ENCODE results near the gene TLK2. TPM values are rescaled to one million over a fixed set of nuclear protein-coding genes. Genes with fewer than 3 reads are reported as not detected.
"Not testable (repeated sequence)": the region's sequence is repeated elsewhere in the genome, so short reads cannot be mapped to it uniquely, and the experiment has no call there.

Gene TLK2
- polyA plus RNA-seq, 1 of the 3 experiments (the other 2 are of a cell fraction): 51.9 TPM

DNA sequence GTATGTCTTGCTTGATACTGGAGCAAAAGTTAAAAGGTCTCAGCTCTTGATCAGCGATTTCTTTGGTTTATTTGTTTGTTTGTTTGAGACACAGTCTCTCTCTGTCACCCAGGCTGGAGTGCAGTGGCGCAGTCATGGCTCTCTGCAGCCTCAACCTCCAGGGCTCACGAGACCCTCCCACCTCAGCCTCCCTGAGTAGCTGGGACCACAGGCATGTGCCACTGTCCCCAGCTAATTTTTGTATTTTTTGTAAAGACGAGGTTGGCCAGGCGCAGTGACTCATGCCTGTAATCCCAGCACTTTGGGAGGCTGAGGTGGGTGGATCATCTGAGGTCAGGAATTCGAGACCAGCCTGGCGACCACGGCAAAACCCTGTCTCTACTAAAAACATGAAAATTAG, 20.2 kb downstream of the TLK2 start:
- Histone ChIP-seq H3K79me2 (ENCODE audit: insufficient read depth) (peaks cover 98% of the 10 kb centered on the region), H3F3A (replicated peaks; ENCODE audit: insufficient read depth) (peaks cover 22% of the 10 kb centered on the region), H4K20me1 (ENCODE audit: insufficient read depth) (peaks cover 89% of the 10 kb centered on the region), H3K36me3 (replicated peaks in 1 of 2; ENCODE audit: control insufficient read depth in 1 of 2, insufficient read depth in 2 of 2, low read length in 1 of 2) (peaks cover 0 to 26% of the 10 kb centered on the region in 2 experiments)
- H3K9me3 ChIP-seq; H3K4me2 ChIP-seq; POLR2A ChIA-PET; DNase-seq; H2AFZ ChIP-seq (ENCODE audit: low read depth); CTCF ChIA-PET; H3K27ac ChIP-seq (ENCODE audit: low read depth in 2 of 2, low read length in 1 of 2); H3K4me3 ChIP-seq (ENCODE audit: low read depth in 2 of 2, low read length in 1 of 2); H3K4me1 ChIP-seq (ENCODE audit: control insufficient read depth in 1 of 2, insufficient read depth in 2 of 2, low read depth in 1 of 2, low read length in 1 of 2); H3K9me2 ChIP-seq; H3K9ac ChIP-seq; H3K27me3 ChIP-seq (ENCODE audit: insufficient read depth): not testable (repeated sequence)
- 86% methylated on average over 8 of the region's 8 CpGs for WGBS (ENCODE audit: low lambda C conversion rate)

DNA sequence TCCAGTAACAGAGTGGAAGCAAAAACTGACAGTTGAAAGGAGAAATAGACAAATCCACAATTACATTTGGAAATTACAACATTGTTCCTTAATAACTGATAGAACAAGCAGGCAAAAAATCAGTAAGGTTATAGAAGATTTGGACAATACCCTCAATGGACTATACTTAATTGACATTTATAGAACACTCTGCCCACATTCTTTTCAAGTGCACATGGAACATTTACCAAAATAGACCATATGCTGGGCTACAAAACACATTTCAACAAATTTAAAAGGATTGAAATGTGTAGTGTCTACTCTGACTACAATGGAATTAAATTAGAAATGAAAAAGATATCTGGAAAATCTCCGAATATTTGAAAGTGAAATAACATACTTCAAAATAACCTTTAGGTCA, 21.8 kb downstream of the TLK2 start:
- peaks cover 22% of the 10 kb centered on the region for H3F3A ChIP-seq (replicated peaks; ENCODE audit: insufficient read depth)
- H3K9ac ChIP-seq; H3K9me3 ChIP-seq; H3K9me2 ChIP-seq; H3K4me3 ChIP-seq (ENCODE audit: low read depth in 2 of 2, low read length in 1 of 2); H3K4me1 ChIP-seq (ENCODE audit: control insufficient read depth in 1 of 2, insufficient read depth in 2 of 2, low read depth in 1 of 2, low read length in 1 of 2); POLR2A ChIA-PET; H2AFZ ChIP-seq (ENCODE audit: low read depth); H3K27me3 ChIP-seq (ENCODE audit: insufficient read depth); H3K4me2 ChIP-seq; H3K27ac ChIP-seq (ENCODE audit: low read depth in 2 of 2, low read length in 1 of 2); DNase-seq: not testable (repeated sequence)
- H3K36me3 ChIP-seq (replicated peaks in 1 of 2; ENCODE audit: control insufficient read depth in 1 of 2, insufficient read depth in 2 of 2, low read length in 1 of 2): peaks cover 0 to 21% of the 10 kb centered on the region in 2 experiments
- H4K20me1 ChIP-seq (ENCODE audit: insufficient read depth): peaks cover 90% of the 10 kb centered on the region
- peaks cover 98% of the 10 kb centered on the region for H3K79me2 ChIP-seq (ENCODE audit: insufficient read depth)
- WGBS (ENCODE audit: low lambda C conversion rate): 95% methylated on average over 1 of the region's 1 CpG
- CTCF ChIA-PET: interaction anchor here (0.5 kb wide), 1 partner anchor 17 kb away, joined by 3 read pairs; no protein-coding TSS in a partner anchor

DNA sequence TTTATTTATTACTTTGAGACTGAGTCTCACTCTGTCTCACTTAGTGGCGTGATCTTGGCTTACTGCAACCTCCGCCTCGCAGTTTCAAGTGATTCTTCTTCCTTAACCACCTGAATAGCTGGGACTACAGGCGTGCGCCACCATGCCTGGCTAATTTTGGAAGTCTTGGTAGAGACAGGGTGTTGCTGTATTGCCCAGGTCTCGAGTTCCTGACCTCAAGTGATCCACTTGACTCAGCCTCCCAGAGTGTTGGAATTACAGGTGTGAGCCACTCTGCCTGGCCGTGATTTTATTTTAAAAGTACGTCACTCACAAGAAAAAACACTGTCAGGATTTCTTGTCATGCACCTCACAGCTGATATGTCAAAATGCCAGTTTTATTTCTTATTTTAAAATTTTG, 26.2 kb downstream of the TLK2 start:
- H3K27me3 ChIP-seq (ENCODE audit: insufficient read depth); POLR2A ChIA-PET; H3K9me3 ChIP-seq; H3K4me3 ChIP-seq (ENCODE audit: low read depth in 2 of 2, low read length in 1 of 2); H2AFZ ChIP-seq (ENCODE audit: low read depth); CTCF ChIA-PET; DNase-seq; H3K9ac ChIP-seq; H3K9me2 ChIP-seq; H3K4me1 ChIP-seq (ENCODE audit: control insufficient read depth in 1 of 2, insufficient read depth in 2 of 2, low read depth in 1 of 2, low read length in 1 of 2); H3K27ac ChIP-seq (ENCODE audit: low read depth in 2 of 2, low read length in 1 of 2); H3K4me2 ChIP-seq: not testable (repeated sequence)
- Histone ChIP-seq H4K20me1 (ENCODE audit: insufficient read depth) (peaks cover 81% of the 10 kb centered on the region), H3K79me2 (ENCODE audit: insufficient read depth) (peaks cover 98% of the 10 kb centered on the region), H3K36me3 (replicated peaks in 1 of 2; ENCODE audit: control insufficient read depth in 1 of 2, insufficient read depth in 2 of 2, low read length in 1 of 2) (peaks cover 0 to 21% of the 10 kb centered on the region in 2 experiments), H3F3A (replicated peaks; ENCODE audit: insufficient read depth) (peaks cover 12% of the 10 kb centered on the region)
- WGBS (ENCODE audit: low lambda C conversion rate): 96% methylated on average over 8 of the region's 8 CpGs

DNA sequence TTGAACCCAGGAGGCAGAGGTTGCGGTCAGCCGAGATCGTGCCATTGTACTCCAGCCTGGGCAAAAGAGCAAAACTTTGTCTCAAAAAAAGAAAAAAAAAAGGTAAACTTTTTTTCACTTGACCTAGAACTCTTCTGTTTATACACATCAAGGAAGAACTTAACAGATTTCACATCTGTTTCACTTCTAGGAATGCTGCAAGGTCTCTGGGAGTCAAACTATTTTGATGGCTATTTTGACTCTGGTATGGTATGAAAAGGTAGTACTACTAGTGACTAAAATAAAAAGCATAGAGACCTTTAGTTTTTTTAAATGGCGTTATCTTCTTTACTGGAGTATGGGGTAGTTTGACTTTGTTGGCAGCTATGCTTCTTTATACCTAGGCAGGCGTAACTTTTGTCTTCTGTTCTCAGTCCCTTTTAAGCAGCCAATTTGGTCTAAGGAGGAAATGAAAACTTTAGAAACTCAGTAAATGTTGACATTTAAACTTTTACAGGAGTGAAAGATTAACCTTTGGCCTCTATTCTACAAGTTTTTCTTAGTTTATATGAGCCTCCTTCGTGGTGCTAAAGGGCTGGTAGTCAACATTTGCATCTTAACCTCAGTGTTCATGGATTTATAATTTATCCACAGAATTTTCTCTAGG, 28.7 kb downstream of the TLK2 start:
- DNase-seq; H3K9ac ChIP-seq; H3K4me1 ChIP-seq (ENCODE audit: control insufficient read depth in 1 of 2, insufficient read depth in 2 of 2, low read depth in 1 of 2, low read length in 1 of 2); CTCF ChIA-PET; POLR2A ChIA-PET; H3K4me2 ChIP-seq; H3K9me3 ChIP-seq; H3K9me2 ChIP-seq; H3K27me3 ChIP-seq (ENCODE audit: insufficient read depth); H3K4me3 ChIP-seq (ENCODE audit: low read depth in 2 of 2, low read length in 1 of 2); H2AFZ ChIP-seq (ENCODE audit: low read depth): not testable (repeated sequence)
- Histone ChIP-seq H3K36me3 (replicated peaks in 1 of 2; ENCODE audit: control insufficient read depth in 1 of 2, insufficient read depth in 2 of 2, low read length in 1 of 2) (peaks cover 0 to 16% of the 10 kb centered on the region in 2 experiments), H4K20me1 (ENCODE audit: insufficient read depth) (peaks cover 86% of the 10 kb centered on the region), H3K27ac (ENCODE audit: low read depth in 2 of 2, low read length in 1 of 2) (0 out of 4 replicates have a peak overlapping the region, but pooled peaks of 1 of the 2 experiments have one; percentile 9), H3F3A (replicated peaks; ENCODE audit: insufficient read depth) (peaks cover 19% of the 10 kb centered on the region), H3K79me2 (ENCODE audit: insufficient read depth) (peaks cover 100% of the 10 kb centered on the region)
- 85% methylated on average over 6 of the region's 6 CpGs for WGBS (ENCODE audit: low lambda C conversion rate)

DNA sequence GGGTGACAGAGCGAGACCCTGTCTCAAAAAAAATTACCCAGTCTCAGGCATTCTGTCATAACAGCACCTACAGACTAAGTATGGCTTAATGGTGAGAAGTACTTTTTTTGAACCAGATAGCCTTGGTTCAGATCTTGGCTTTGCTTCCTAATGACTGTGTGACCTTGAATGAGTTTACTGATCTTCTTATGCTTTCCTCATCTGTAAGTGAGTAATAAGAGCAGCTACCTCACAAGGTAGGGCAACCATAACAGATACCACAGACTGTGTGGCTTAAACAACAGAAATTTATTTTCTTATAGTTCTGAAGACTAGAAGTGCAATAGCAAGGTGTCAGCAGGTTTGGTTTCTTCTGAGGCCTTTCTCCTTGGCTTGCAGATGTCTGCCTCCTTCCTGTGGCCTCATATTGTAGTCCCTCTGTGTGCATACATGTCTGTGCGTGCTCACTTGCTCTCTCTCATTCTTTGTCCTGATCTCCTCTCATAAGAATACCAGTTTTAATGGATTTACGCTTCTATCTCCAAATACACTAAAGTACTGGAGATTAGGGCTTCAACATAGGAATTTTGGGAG, 31.7 kb downstream of the TLK2 start:
- H3K4me1 ChIP-seq (ENCODE audit: control insufficient read depth in 1 of 2, insufficient read depth in 2 of 2, low read depth in 1 of 2, low read length in 1 of 2); H3K27ac ChIP-seq (ENCODE audit: low read depth in 2 of 2, low read length in 1 of 2); DNase-seq; H3K4me3 ChIP-seq (ENCODE audit: low read depth in 2 of 2, low read length in 1 of 2); CTCF ChIA-PET; H3K4me2 ChIP-seq; H2AFZ ChIP-seq (ENCODE audit: low read depth); H3K9ac ChIP-seq; H3K27me3 ChIP-seq (ENCODE audit: insufficient read depth); H3K9me3 ChIP-seq; H3K9me2 ChIP-seq; POLR2A ChIA-PET: not testable (repeated sequence)
- Histone ChIP-seq H3K36me3 (replicated peaks in 1 of 2; ENCODE audit: control insufficient read depth in 1 of 2, insufficient read depth in 2 of 2, low read length in 1 of 2) (peaks cover 0 to 24% of the 10 kb centered on the region in 2 experiments), H4K20me1 (ENCODE audit: insufficient read depth) (peaks cover 80% of the 10 kb centered on the region), H3F3A (replicated peaks; ENCODE audit: insufficient read depth) (peaks cover 19% of the 10 kb centered on the region), H3K79me2 (ENCODE audit: insufficient read depth) (peaks cover 100% of the 10 kb centered on the region)
- WGBS (ENCODE audit: low lambda C conversion rate): 100% methylated on average over 2 of the region's 3 CpGs

DNA sequence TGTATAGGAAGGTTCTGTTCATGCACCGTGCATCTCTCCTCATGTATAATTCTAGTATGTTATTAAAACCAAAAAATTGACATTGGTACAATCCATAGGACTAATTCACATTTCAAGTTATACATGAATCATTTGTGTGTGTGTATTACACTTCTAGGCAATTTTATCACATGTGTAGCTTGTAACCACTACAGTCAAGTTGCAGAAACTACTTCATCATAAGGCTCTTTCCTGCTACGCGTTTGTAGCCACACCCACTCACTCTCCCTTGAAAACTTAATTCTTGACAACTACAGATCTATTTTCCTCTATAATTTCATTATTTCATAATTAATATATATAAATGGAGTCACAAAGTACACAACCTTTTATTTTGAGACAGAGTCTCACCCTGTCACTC, 32.4 kb downstream of the TLK2 start:
- H3K27ac ChIP-seq (ENCODE audit: low read depth in 2 of 2, low read length in 1 of 2); H3K9ac ChIP-seq; H3K27me3 ChIP-seq (ENCODE audit: insufficient read depth); DNase-seq; H3K9me3 ChIP-seq; H2AFZ ChIP-seq (ENCODE audit: low read depth); H3K4me3 ChIP-seq (ENCODE audit: low read depth in 2 of 2, low read length in 1 of 2); H3K4me2 ChIP-seq; H3K9me2 ChIP-seq; POLR2A ChIA-PET; CTCF ChIA-PET; H3K4me1 ChIP-seq (ENCODE audit: control insufficient read depth in 1 of 2, insufficient read depth in 2 of 2, low read depth in 1 of 2, low read length in 1 of 2): not testable (repeated sequence)
- Histone ChIP-seq H4K20me1 (ENCODE audit: insufficient read depth) (peaks cover 80% of the 10 kb centered on the region), H3F3A (replicated peaks; ENCODE audit: insufficient read depth) (peaks cover 19% of the 10 kb centered on the region), H3K79me2 (ENCODE audit: insufficient read depth) (peaks cover 100% of the 10 kb centered on the region), H3K36me3 (replicated peaks in 1 of 2; ENCODE audit: control insufficient read depth in 1 of 2, insufficient read depth in 2 of 2, low read length in 1 of 2) (peaks cover 0 to 24% of the 10 kb centered on the region in 2 experiments)
- WGBS (ENCODE audit: low lambda C conversion rate): 97% methylated on average over 3 of the region's 3 CpGs

Measured in SK-N-SH (cell line).